WTC11 (cell line): Measurements from ENCODE around the gene NPSR1. TPM values are rescaled to one million over a fixed set of nuclear protein-coding genes. Genes with fewer than 3 reads are reported as not detected.

Source experiments
- ATAC-seq: fragments of 200-7000 bp; cut with Tn5 transposase; 2 replicates; pipeline ENCODE4 v1.10.0; 2021; ENCODE audit warnings: mild to moderate bottlenecking, moderate library complexity
- CTCF ChIA-PET: fragments of 300-600 bp; sonication (Branson Sonifier 250); formaldehyde crosslinking; loops from one replicate; lab custom pipeline; 2021; ENCODE audit warnings: antibody characterized with exemption; lab: Charles Lee
- POLR2A ChIA-PET: fragments of 350-600 bp; sonication (Branson Sonifier 250); formaldehyde crosslinking; loops from one replicate; lab custom pipeline; 2021; ENCODE audit warnings: antibody characterized with exemption; lab: Charles Lee
- DNase-seq: peaks from one replicate; pipeline ENCODE4 v3.0.0; 2021; ENCODE audit warnings: low spot score
- H3K27ac Mint-ChIP-seq: 2 replicates; pipeline ENCODE4 v1.8.0; 2021; ENCODE audit warnings: mixed read lengths
- H3K27me3 Mint-ChIP-seq: 2 replicates; pipeline ENCODE4 v1.8.0; 2021; ENCODE audit warnings: low read depth, mild to moderate bottlenecking, moderate library complexity, mixed read lengths
- H3K36me3 Mint-ChIP-seq: 2 replicates; pipeline ENCODE4 v1.8.0; 2021; ENCODE audit warnings: mixed read lengths
- H3K4me1 Mint-ChIP-seq: 2 replicates; pipeline ENCODE4 v1.8.0; 2022; ENCODE audit warnings: mixed read lengths
- H3K4me3 Mint-ChIP-seq: 2 replicates; pipeline ENCODE4 v1.8.0; 2021; ENCODE audit warnings: mild to moderate bottlenecking, moderate library complexity, mixed read lengths
- H3K9me3 Mint-ChIP-seq: 2 replicates; pipeline ENCODE4 v1.8.0; 2021; ENCODE audit warnings: mixed read lengths
- AFF4 ChIP-seq: sonication (generic); formaldehyde crosslinking; IDR thresholded peaks from 2 replicates; pipeline ENCODE4 v1.8.1; 2023; ENCODE audit warnings: mild to moderate bottlenecking, missing genetic modification reagents, borderline replicate concordance
- ATF6 ChIP-seq: sonication (generic); formaldehyde crosslinking; IDR thresholded peaks from 2 replicates; pipeline ENCODE4 v1.8.1; 2023; ENCODE audit warnings: mild to moderate bottlenecking, missing genetic modification reagents
- E2F5 ChIP-seq: sonication (generic); formaldehyde crosslinking; IDR thresholded peaks from 2 replicates; pipeline ENCODE4 v1.8.1; 2022; ENCODE audit warnings: mild to moderate bottlenecking, moderate library complexity, missing genetic modification reagents
- FOXK1 ChIP-seq: sonication (generic); formaldehyde crosslinking; IDR thresholded peaks from 2 replicates; pipeline ENCODE4 v1.8.0; 2022; ENCODE audit warnings: mild to moderate bottlenecking, moderate library complexity, missing genetic modification reagents
- MLX ChIP-seq: sonication (generic); formaldehyde crosslinking; IDR thresholded peaks from 2 replicates; pipeline ENCODE4 v1.8.1; 2023; ENCODE audit warnings: mild to moderate bottlenecking, missing genetic modification reagents, moderate library complexity
- PRDM15 ChIP-seq: sonication (generic); formaldehyde crosslinking; IDR thresholded peaks from 2 replicates; pipeline ENCODE4 v1.8.0; 2022; ENCODE audit warnings: missing genetic modification reagents
- TEAD1 ChIP-seq: sonication (generic); formaldehyde crosslinking; IDR thresholded peaks from 2 replicates; pipeline ENCODE4 v1.8.0; 2022; ENCODE audit warnings: mild to moderate bottlenecking, missing genetic modification reagents
- ZBTB43 ChIP-seq: sonication (generic); formaldehyde crosslinking; IDR thresholded peaks from 2 replicates; pipeline ENCODE4 v1.8.1; 2023; ENCODE audit warnings: mild to moderate bottlenecking, missing genetic modification reagents
- ZNF219 ChIP-seq: sonication (generic); formaldehyde crosslinking; IDR thresholded peaks from 2 replicates; pipeline ENCODE4 v1.8.0; 2023; ENCODE audit warnings: missing genetic modification reagents, mild to moderate bottlenecking, borderline replicate concordance
- ZNF232 ChIP-seq: sonication (generic); formaldehyde crosslinking; IDR thresholded peaks from 2 replicates; pipeline ENCODE4 v1.8.0; 2022; ENCODE audit warnings: mild to moderate bottlenecking, missing genetic modification reagents
- total RNA-seq: library from RNA; stranded (reverse); gene quantifications from 3 replicates; pipeline ENCODE4 v1.2.3, GENCODE V29; 2021

Gene NPSR1
- total RNA-seq, 1 experiment from 2014 or later = not detected

GRCh38 chr7:34750636-34751035 lies 92.6 kb downstream of the NPSR1 start:
- H3K27me3 Mint-ChIP-seq = no peaks in the 10 kb centered on the region
- no peak overlapping the region for H3K4me3 Mint-ChIP-seq
- H3K4me1 Mint-ChIP-seq = peaks cover 22% of the 10 kb centered on the region
- H3K36me3 Mint-ChIP-seq = no peaks in the 10 kb centered on the region
- H3K9me3 Mint-ChIP-seq = peaks cover 7% of the 10 kb centered on the region
- DNase-seq (no peak), ATAC-seq (no peak)
- ChIA-PET POLR2A (interaction anchor here (0.7 to 0.8 kb wide), 2 partner anchors 10 to 532 kb away, joined by 4 to 6 read pairs; no protein-coding TSS in a partner anchor), CTCF (interaction anchor here (0.6 to 1.4 kb wide), 2 partner anchors 26 to 409 kb away, joined by 3 to 5 read pairs; no protein-coding TSS in a partner anchor)
- H3K27ac Mint-ChIP-seq = no peak overlapping the region
- TF ChIP-seq PRDM15 (CRISPR knock-in tag) = no peak
- no peak for TF ChIP-seq ZBTB43 (CRISPR knock-in tag)
- no peak for TF ChIP-seq ZNF219 (CRISPR knock-in tag)
- no peak for TF ChIP-seq FOXK1 (CRISPR knock-in tag)
- no peak for TF ChIP-seq ATF6
- no peak for TF ChIP-seq ZNF232
- TF ChIP-seq TEAD1 (CRISPR knock-in tag) = no peak
- no peak for TF ChIP-seq MLX (CRISPR knock-in tag)
- no peak for TF ChIP-seq E2F5 (CRISPR knock-in tag)

- Mint-ChIP-seq H3K4me1 (peaks cover 26% of the 10 kb centered on the region), H3K9me3 (peaks cover 7% of the 10 kb centered on the region), H3K4me3 (no peak overlapping the region), H3K36me3 (no peaks in the 10 kb centered on the region), H3K27ac (no peak overlapping the region), H3K27me3 (no peaks in the 10 kb centered on the region)
- POLR2A ChIA-PET = no interaction called here
- CTCF ChIA-PET = no interaction called here
- no peak for ATAC-seq
- TF ChIP-seq AFF4 (CRISPR knock-in tag) = no peak
- TF ChIP-seq E2F5 (CRISPR knock-in tag) = no peak
- DNase-seq = no peak
Measured at GRCh38 chr7:34751725-34752643, 94.0 kb downstream of the NPSR1 start.
